Esophagus squamous epithelium (tissue), 5 donors: ENCODE results near the gene STEAP3. TPM values are rescaled to one million over a fixed set of nuclear protein-coding genes. Genes with fewer than 3 reads are reported as not detected.

ENCODE experiments used
- DNase-seq: peaks from one replicate; lab custom pipeline; 2025; lab: John Stamatoyannopoulos, UW
- H3K27ac ChIP-seq, 4 donors: fragments of 200-600 bp; sonication (generic); one replicate each; pipeline ENCODE4 v1.5.1; 2016 to 2019; ENCODE audit warnings: mild to moderate bottlenecking in 1 of 4
- H3K27me3 ChIP-seq, 4 donors: fragments of 200-600 bp; sonication (generic); 1 replicate in 3 of 4; 2 replicates in 1 of 4; pipeline versions ENCODE4 v1.5.1 to v1.6.0; 2017 to 2021; ENCODE audit warnings: antibody characterized with exemption in 1 of 4
- H3K36me3 ChIP-seq, 3 donors: fragments of 200-600 bp; sonication (generic); one replicate each; pipeline ENCODE4 v1.5.1; 2016 to 2019
- H3K4me1 ChIP-seq, 3 donors: fragments of 200-600 bp; sonication (generic); one replicate each; pipeline ENCODE4 v1.5.1; 2017 to 2019
- H3K4me3 ChIP-seq, 4 donors: fragments of 200-600 bp; sonication (generic); 1 replicate in 3 of 4; 2 replicates in 1 of 4; pipeline ENCODE4 v1.5.1; 2016 to 2019; ENCODE audit warnings: mild to moderate bottlenecking in 2 of 4, moderate library complexity in 1 of 4
- H3K9me3 ChIP-seq, 3 donors: fragments of 200-600 bp; sonication (generic); one replicate each; pipeline ENCODE4 v1.5.1; 2016 to 2019
- CTCF ChIP-seq, 6 experiments: fragments of 450-650 bp in 4 of 6; fragments of 200-600 bp in 2 of 6; sonication (generic) in 2 of 6; IDR thresholded peaks; one replicate each; pipeline ENCODE4 v1.5.1; 2016 to 2019; ENCODE audit warnings: antibody characterized with exemption in 6 of 6, mild to moderate bottlenecking in 4 of 6, moderate library complexity in 4 of 6
- POLR2A ChIP-seq, 4 donors: fragments of 450-650 bp; IDR thresholded peaks; one replicate each; pipeline ENCODE4 v1.6.1; 2017; ENCODE audit warnings: antibody characterized with exemption in 4 of 4, mild to moderate bottlenecking in 4 of 4, moderate library complexity in 3 of 4
- WGBS, 2 donors: methylation state at CpG; one replicate each; pipeline ENCODE4 v1.1.5; 2018; 5-methylcytosine and 5-hydroxymethylcytosine counted together
- intact Hi-C: fragments of 100-400 bp; cut with DNase I; formaldehyde crosslinking; loops from one replicate; pipeline ENCODE4 v1.15.0; 2022
- total RNA-seq, 4 donors: library from RNA; depleted of rRNA; stranded (reverse); fragments of >200 nt; gene quantifications; one replicate each; pipeline ENCODE4 v1.1.0, GENCODE V29; 2016
- donor health status: DM: yes; HTN: yes; CAD: no.

The STEAP3 gene
- total RNA-seq, 4 donors from 2014 or later = 18.1 to 28.8 (median 25.7) TPM

- H3K27ac ChIP-seq = no peak overlapping the region
- no peak for DNase-seq
- H3K9me3 ChIP-seq = no peaks in the 10 kb centered on the region
- no peak overlapping the region for H3K4me3 ChIP-seq
- H3K4me1 ChIP-seq = no peaks in the 10 kb centered on the region
- 60% methylated on average over 2 of the region's 5 CpGs; no CpG with 5 or more reads in 1 of the 2 donors for WGBS, 2 donors
- no peaks in the 10 kb centered on the region for H3K36me3 ChIP-seq
- no peak for TF ChIP-seq POLR2A (IDR thresholded peaks at IDR 0.05)
- no peak for TF ChIP-seq CTCF (IDR thresholded peaks at IDR 0.05)
- H3K27me3 ChIP-seq = no peaks in the 10 kb centered on the region
- intact Hi-C loops = no loop called here
Measured at GRCh38 chr2:119180892-119181291, 42.7 kb upstream of the STEAP3 start.

- WGBS, 2 donors = 78 to 87% methylated on average over 2 to 3 of the region's 10 CpGs
- intact Hi-C loops = no loop called here
- Histone ChIP-seq H3K9me3 (no peaks in the 10 kb centered on the region), H3K36me3 (no peaks in the 10 kb centered on the region), H3K27ac (no peak overlapping the region), H3K4me3 (no peak overlapping the region), H3K27me3 (no peaks in the 10 kb centered on the region), H3K4me1 (no peaks in the 10 kb centered on the region)
- no peak for DNase-seq
- no peak for TF ChIP-seq CTCF (IDR thresholded peaks at IDR 0.05)
- TF ChIP-seq POLR2A (IDR thresholded peaks at IDR 0.05) = no peak
Measured at GRCh38 chr2:119181391-119181790, 42.2 kb upstream of the STEAP3 start.

DNA sequence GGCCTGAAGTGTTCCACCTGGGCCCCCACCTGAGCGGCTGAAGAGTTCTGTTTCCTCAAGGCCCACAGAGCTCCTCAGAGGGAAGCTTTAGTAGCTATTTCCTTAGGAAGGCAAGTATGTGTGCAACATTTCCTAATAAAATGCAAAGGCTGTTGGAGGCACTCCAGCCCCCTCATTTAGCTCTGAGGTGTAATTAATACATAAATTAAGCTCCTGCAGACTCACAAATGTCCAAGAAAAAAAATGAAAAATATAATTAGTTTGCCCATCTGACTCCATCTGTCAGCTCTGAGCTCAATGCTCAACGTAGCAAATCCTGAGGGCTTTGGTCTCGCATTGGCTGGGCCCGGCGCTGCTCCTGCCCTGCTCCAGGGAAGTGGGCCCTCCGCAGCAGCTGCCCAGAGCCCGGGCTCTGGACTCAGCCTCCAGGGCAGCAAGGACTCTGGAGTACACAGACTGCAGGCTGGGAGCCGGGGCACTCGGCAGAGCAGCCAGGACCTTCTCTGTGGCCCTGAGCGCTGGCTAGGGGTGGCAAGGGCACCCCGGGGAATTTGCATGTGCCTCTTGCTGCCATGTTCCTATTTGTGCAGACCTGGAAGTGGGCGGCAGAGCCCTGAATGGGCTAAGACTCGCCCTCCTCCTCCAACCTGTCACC, 41.7 kb upstream of the STEAP3 start:
- no peak overlapping the region for H3K4me3 ChIP-seq
- no peaks in the 10 kb centered on the region for H3K27me3 ChIP-seq
- no peaks in the 10 kb centered on the region for H3K36me3 ChIP-seq
- no peak overlapping the region for H3K27ac ChIP-seq
- 62 to 88% methylated on average over 4 to 8 of the region's 13 CpGs for WGBS, 2 donors
- H3K4me1 ChIP-seq = no peaks in the 10 kb centered on the region
- TF ChIP-seq POLR2A (IDR thresholded peaks at IDR 0.05) = no peak
- no peak for TF ChIP-seq CTCF (IDR thresholded peaks at IDR 0.05)
- intact Hi-C loops = no loop called here
- DNase-seq = no peak
- no peaks in the 10 kb centered on the region for H3K9me3 ChIP-seq

GRCh38 chr2:119184512-119184911, 39.1 kb upstream of the STEAP3 start:
- Histone ChIP-seq H3K4me1 (no peaks in the 10 kb centered on the region), H3K36me3 (no peaks in the 10 kb centered on the region), H3K27ac (no peak overlapping the region), H3K9me3 (no peaks in the 10 kb centered on the region), H3K27me3 (no peaks in the 10 kb centered on the region), H3K4me3 (no peak overlapping the region)
- TF ChIP-seq POLR2A (IDR thresholded peaks at IDR 0.05) (no peak), CTCF (IDR thresholded peaks at IDR 0.05) (no peak)
- no peak for DNase-seq
- 79 to 84% methylated on average over 7 of the region's 7 CpGs for WGBS, 2 donors
- intact Hi-C loops = no loop called here

GRCh38 chr2:119190321-119191111, 33.1 kb upstream of the STEAP3 start:
- WGBS, 2 donors = 45 to 65% methylated on average over 8 of the region's 8 CpGs
- TF ChIP-seq POLR2A (IDR thresholded peaks at IDR 0.05) = no peak
- TF ChIP-seq CTCF (IDR thresholded peaks at IDR 0.05) = no peak
- no peak for DNase-seq
- no peaks in the 10 kb centered on the region for H3K9me3 ChIP-seq
- H3K36me3 ChIP-seq = no peaks in the 10 kb centered on the region
- H3K4me3 ChIP-seq = no peak overlapping the region
- intact Hi-C loops = no loop called here
- H3K4me1 ChIP-seq = no peaks in the 10 kb centered on the region
- peaks cover 0 to 14% (median 0%) of the 10 kb centered on the region in 4 donors for H3K27me3 ChIP-seq
- no peak overlapping the region for H3K27ac ChIP-seq
